ENCODE data around the gene IL26. TPM values are rescaled to one million over a fixed set of nuclear protein-coding genes. Genes with fewer than 3 reads are reported as not detected.

Gene IL26, protein sequence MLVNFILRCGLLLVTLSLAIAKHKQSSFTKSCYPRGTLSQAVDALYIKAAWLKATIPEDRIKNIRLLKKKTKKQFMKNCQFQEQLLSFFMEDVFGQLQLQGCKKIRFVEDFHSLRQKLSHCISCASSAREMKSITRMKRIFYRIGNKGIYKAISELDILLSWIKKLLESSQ
- total RNA-seq (2014; rRNA removed) (not detected in 2 replicates), Bru-seq, nascent RNA (percentile 6 among the genes with signal in this experiment), BruChase-seq, experiment 1, labeled RNA remaining after a 6-hour chase (percentile 3 among the genes with signal in this experiment), BruChase-seq, experiment 2, labeled RNA remaining after a 2-hour chase (percentile 8 among the genes with signal in this experiment)
- long read RNA-seq: 0 reads

GRCh38 chr12:68225576-68226476, at the start of gene IL26:
Gene IL26 (minus strand): TSS chr12:68225810. CDS start chr12:68225756, 54 bp downstream.
- H3F3A ChIP-seq (ENCODE audit: low read length, unreplicated experiment): no peaks in the 10 kb centered on the region
- H3K4me1 ChIP-seq (ENCODE audit: insufficient read depth, low read length): peaks cover 25% of the 10 kb centered on the region
- no TSS peak for BruUV-seq (replicated peaks)
- peak within 1 kb of the TSS; percentile 63 for H3K27ac ChIP-seq (ENCODE audit: low read length)
- POLR2A ChIA-PET (ENCODE audit: unreplicated experiment): no interaction called here
- H3K27me3 ChIP-seq (ENCODE audit: low read length): no peaks in the 10 kb centered on the region
- TF ChIP-seq CTCF (conservative IDR thresholded peaks at IDR 0.05; ENCODE audit: low read depth, low read length) (no peak), EZH2 (IDR thresholded peaks at IDR 0.05; ENCODE audit: low read length, unreplicated experiment) (no peak), EZH2phosphoT487 (IDR thresholded peaks at IDR 0.05; ENCODE audit: borderline replicate concordance, low read length) (no peak)
- no peak within 1 kb of the TSS for H3K9ac ChIP-seq (ENCODE audit: low read length)
- CTCF ChIA-PET: no interaction called here
- no peaks in the 10 kb centered on the region for H3K9me3 ChIP-seq (ENCODE audit: low read length)
- no peaks in the 10 kb centered on the region for H3K79me2 ChIP-seq (ENCODE audit: low read length)
- no peak for ATAC-seq
- H3K4me3 ChIP-seq (ENCODE audit: low read length): no peak within 1 kb of the TSS
- no peak for DNase-seq
- H4K20me1 ChIP-seq (ENCODE audit: low read length): no peaks in the 10 kb centered on the region
- no peaks in the 10 kb centered on the region for H3K36me3 ChIP-seq (ENCODE audit: low read depth, low read length)
- H2AFZ ChIP-seq (ENCODE audit: low read length): no peak within 1 kb of the TSS
- intact Hi-C loops (cut with micrococcal nuclease): loop anchor here (10.0 kb wide), 1 partner anchor 449 kb away; no protein-coding TSS in a partner anchor
- H3K9me2 ChIP-seq (replicated peaks; ENCODE audit: low read length): no peaks in the 10 kb centered on the region
- peak within 1 kb of the TSS; percentile 14; the same call in 1 of the 2 replicates for H3K4me2 ChIP-seq (ENCODE audit: low read length)

- POLR2A ChIA-PET (ENCODE audit: unreplicated experiment): no interaction called here
- H3K9me2 ChIP-seq (replicated peaks; ENCODE audit: low read length): no peaks in the 10 kb centered on the region
Measured at GRCh38 chr12:68272732-68273131, 47.1 kb upstream of the IL26 start.

More at GRCh38 chr12:68272732-68273131, 47.1 kb upstream of the IL26 start:
- H3K4me1 ChIP-seq (ENCODE audit: insufficient read depth, low read length): peaks cover 12% of the 10 kb centered on the region
- no peak for TF ChIP-seq EZH2phosphoT487 (IDR thresholded peaks at IDR 0.05; ENCODE audit: borderline replicate concordance, low read length)
- no peak for TF ChIP-seq EZH2 (IDR thresholded peaks at IDR 0.05; ENCODE audit: low read length, unreplicated experiment)
- no peak for TF ChIP-seq CTCF (conservative IDR thresholded peaks at IDR 0.05; ENCODE audit: low read depth, low read length)
- no peaks in the 10 kb centered on the region for H3K36me3 ChIP-seq (ENCODE audit: low read depth, low read length)
- no peaks in the 10 kb centered on the region for H4K20me1 ChIP-seq (ENCODE audit: low read length)
- intact Hi-C loops (cut with micrococcal nuclease): no loop called here
- no peaks in the 10 kb centered on the region for H3K27me3 ChIP-seq (ENCODE audit: low read length)
- no peak overlapping the region for H3K4me2 ChIP-seq (ENCODE audit: low read length)
- no peaks in the 10 kb centered on the region for H3K9me3 ChIP-seq (ENCODE audit: low read length)
- no peak for ATAC-seq
- H3K9ac ChIP-seq (ENCODE audit: low read length): no peak overlapping the region
- BruUV-seq (replicated peaks): no TSS peak
- H2AFZ ChIP-seq (ENCODE audit: low read length): no peak overlapping the region
- no peaks in the 10 kb centered on the region for H3F3A ChIP-seq (ENCODE audit: low read length, unreplicated experiment)
- no peak overlapping the region for H3K4me3 ChIP-seq (ENCODE audit: low read length)
- no peak overlapping the region for H3K27ac ChIP-seq (ENCODE audit: low read length)
- DNase-seq: no peak
- CTCF ChIA-PET: no interaction called here
- H3K79me2 ChIP-seq (ENCODE audit: low read length): no peaks in the 10 kb centered on the region
